Astrocyte of the hippocampus (primary cell): ENCODE data around the gene CPHXL.

Experiments
- DNase-seq: peaks from one replicate; pipeline ENCODE4 v3.0.0; 2011; ENCODE audit warnings: low read depth, low spot score

Gene CPHXL

GRCh38 chr16:75726390-75726789 lies at the start of gene CPHXL:
Gene CPHXL (minus strand): TSS chr16:75726490. CDS start chr16:75726442, 48 bp downstream.
- DNase-seq = no peak

GRCh38 chr16:75774197-75774596 lies 47.9 kb upstream of the CPHXL start:
- DNase-seq = no peak

- DNase-seq = no peak
These were observed 43.8 kb upstream of the CPHXL start for GRCh38 chr16:75770051-75770450.

GRCh38 chr16:75764154-75764768 lies 38.0 kb upstream of the CPHXL start:
- DNase-seq = peak; percentile 84

- no peak for DNase-seq
These were observed 36.9 kb upstream of the CPHXL start for GRCh38 chr16:75763204-75763603.

GRCh38 chr16:75762746-75763145 lies 36.5 kb upstream of the CPHXL start:
- DNase-seq = no peak

GRCh38 chr16:75761108-75761507 lies 34.8 kb upstream of the CPHXL start:
- peak; percentile 26 for DNase-seq

GRCh38 chr16:75760018-75760519 lies 33.8 kb upstream of the CPHXL start:
- DNase-seq = no peak

- peak; percentile 73 for DNase-seq
These were observed 31.9 kb upstream of the CPHXL start for GRCh38 chr16:75758215-75758614.

- DNase-seq = no peak
These were observed 27.9 kb upstream of the CPHXL start for GRCh38 chr16:75754141-75754540.

- no peak for DNase-seq
These were observed 24.2 kb upstream of the CPHXL start for GRCh38 chr16:75750528-75750927.

- no peak for DNase-seq
These were observed 20.1 kb upstream of the CPHXL start for GRCh38 chr16:75746359-75746758.

- DNase-seq = no peak
These were observed 19.5 kb upstream of the CPHXL start for GRCh38 chr16:75745823-75746222.

- no peak for DNase-seq
These were observed 19.0 kb upstream of the CPHXL start for GRCh38 chr16:75745242-75745641.

GRCh38 chr16:75742424-75743047 lies 16.2 kb upstream of the CPHXL start:
- no peak for DNase-seq

- peak; percentile 97 for DNase-seq
These were observed 7.3 kb upstream of the CPHXL start for GRCh38 chr16:75733305-75734211.

GRCh38 chr16:75732871-75733270 lies 6.6 kb upstream of the CPHXL start:
- DNase-seq = no peak

- no peak for DNase-seq
These were observed 931 bp upstream of the CPHXL start for GRCh38 chr16:75727221-75727620.

GRCh38 chr16:75718452-75718851 lies 7.8 kb downstream of the CPHXL start:
- no peak for DNase-seq

- no peak for DNase-seq
These were observed 11.6 kb downstream of the CPHXL start for GRCh38 chr16:75714661-75715060.

- DNase-seq = no peak
These were observed 15.9 kb downstream of the CPHXL start for GRCh38 chr16:75710344-75710743.

- peak; percentile 42 for DNase-seq
These were observed 23.0 kb downstream of the CPHXL start for GRCh38 chr16:75703306-75703705.
